Measurements from ENCODE around the gene AHCYL1.
"Not testable (repeated sequence)": the region's sequence is repeated elsewhere in the genome, so short reads cannot be mapped to it uniquely, and the experiment has no call there.

The AHCYL1 gene

GRCh38 chr1:110019770-110020169 is 35.2 kb downstream of the AHCYL1 start:
- Histone ChIP-seq H3K27ac (ENCODE audit: low read length) (no peak overlapping the region), H3K4me3 (ENCODE audit: low read depth in 1 of 2, low read length in 2 of 2) (no peak overlapping the region)

GRCh38 chr1:110021285-110021684 is 36.7 kb downstream of the AHCYL1 start:
- H3K4me3 ChIP-seq (ENCODE audit: low read depth in 1 of 2, low read length in 2 of 2) = no peak overlapping the region
- H3K4me1 ChIP-seq (ENCODE audit: control insufficient read depth in 1 of 2, insufficient read depth in 2 of 2, low read length in 2 of 2) = no peaks in the 10 kb centered on the region
- H3K27me3 ChIP-seq (ENCODE audit: low read depth, low read length) = no peaks in the 10 kb centered on the region
- H3K27ac ChIP-seq (ENCODE audit: low read length) = no peak overlapping the region
- no peaks in the 10 kb centered on the region for H3K9me3 ChIP-seq (ENCODE audit: control insufficient read depth in 1 of 2, low read length in 2 of 2)
- peaks cover 72 to 84% of the 10 kb centered on the region in 2 donors for H3K36me3 ChIP-seq (ENCODE audit: control insufficient read depth in 1 of 2, insufficient read depth in 2 of 2, low read length in 2 of 2)

More at GRCh38 chr1:110019770-110020169, 35.2 kb downstream of the AHCYL1 start:
- H3K9me3 ChIP-seq (ENCODE audit: control insufficient read depth in 1 of 2, low read length in 2 of 2) = no peaks in the 10 kb centered on the region
- no peaks in the 10 kb centered on the region for H3K4me1 ChIP-seq (ENCODE audit: control insufficient read depth in 1 of 2, insufficient read depth in 2 of 2, low read length in 2 of 2)
- peaks cover 84 to 98% of the 10 kb centered on the region in 2 donors for H3K36me3 ChIP-seq (ENCODE audit: control insufficient read depth in 1 of 2, insufficient read depth in 2 of 2, low read length in 2 of 2)
- no peaks in the 10 kb centered on the region for H3K27me3 ChIP-seq (ENCODE audit: low read depth, low read length)

GRCh38 chr1:110024613-110025012 is 40.0 kb downstream of the AHCYL1 start:
- Histone ChIP-seq H3K4me3 (ENCODE audit: low read depth in 1 of 2, low read length in 2 of 2) (no peak overlapping the region), H3K27ac (ENCODE audit: low read length) (no peak overlapping the region), H3K36me3 (ENCODE audit: control insufficient read depth in 1 of 2, insufficient read depth in 2 of 2, low read length in 2 of 2) (peaks cover 38 to 51% of the 10 kb centered on the region in 2 donors), H3K4me1 (ENCODE audit: control insufficient read depth in 1 of 2, insufficient read depth in 2 of 2, low read length in 2 of 2) (no peaks in the 10 kb centered on the region), H3K9me3 (ENCODE audit: control insufficient read depth in 1 of 2, low read length in 2 of 2) (no peaks in the 10 kb centered on the region), H3K27me3 (ENCODE audit: low read depth, low read length) (no peaks in the 10 kb centered on the region)

GRCh38 chr1:110030687-110031086 is 46.1 kb downstream of the AHCYL1 start:
- peaks cover 6 to 11% of the 10 kb centered on the region in 2 donors for H3K4me1 ChIP-seq (ENCODE audit: control insufficient read depth in 1 of 2, insufficient read depth in 2 of 2, low read length in 2 of 2)
- not testable (repeated sequence) for H3K4me3 ChIP-seq (ENCODE audit: low read depth in 1 of 2, low read length in 2 of 2); H3K27ac ChIP-seq (ENCODE audit: low read length); H3K36me3 ChIP-seq (ENCODE audit: control insufficient read depth in 1 of 2, insufficient read depth in 2 of 2, low read length in 2 of 2); H3K27me3 ChIP-seq (ENCODE audit: low read depth, low read length); H3K9me3 ChIP-seq (ENCODE audit: control insufficient read depth in 1 of 2, low read length in 2 of 2)

- no peaks in the 10 kb centered on the region for H3K9me3 ChIP-seq (ENCODE audit: control insufficient read depth in 1 of 2, low read length in 2 of 2)
- no peaks in the 10 kb centered on the region for H3K27me3 ChIP-seq (ENCODE audit: low read depth, low read length)
- H3K4me3 ChIP-seq (ENCODE audit: low read depth in 1 of 2, low read length in 2 of 2) = no peak overlapping the region
- H3K36me3 ChIP-seq (ENCODE audit: control insufficient read depth in 1 of 2, insufficient read depth in 2 of 2, low read length in 2 of 2) = peaks cover 0 to 3% of the 10 kb centered on the region in 2 donors
- H3K4me1 ChIP-seq (ENCODE audit: control insufficient read depth in 1 of 2, insufficient read depth in 2 of 2, low read length in 2 of 2) = peaks cover 13 to 16% of the 10 kb centered on the region in 2 donors
- H3K27ac ChIP-seq (ENCODE audit: low read length) = no peak overlapping the region
These were observed 47.8 kb downstream of the AHCYL1 start for GRCh38 chr1:110032327-110032726.

GRCh38 chr1:110033421-110033820 is 48.9 kb downstream of the AHCYL1 start:
- H3K27me3 ChIP-seq (ENCODE audit: low read depth, low read length) = no peaks in the 10 kb centered on the region
- peaks cover 4 to 10% of the 10 kb centered on the region in 2 donors for H3K36me3 ChIP-seq (ENCODE audit: control insufficient read depth in 1 of 2, insufficient read depth in 2 of 2, low read length in 2 of 2)
- H3K4me1 ChIP-seq (ENCODE audit: control insufficient read depth in 1 of 2, insufficient read depth in 2 of 2, low read length in 2 of 2) = peaks cover 13 to 16% of the 10 kb centered on the region in 2 donors
- no peak overlapping the region for H3K4me3 ChIP-seq (ENCODE audit: low read depth in 1 of 2, low read length in 2 of 2)
- H3K27ac ChIP-seq (ENCODE audit: low read length) = no peak overlapping the region
- H3K9me3 ChIP-seq (ENCODE audit: control insufficient read depth in 1 of 2, low read length in 2 of 2) = no peaks in the 10 kb centered on the region

GRCh38 chr1:110034040-110034450 is 49.5 kb downstream of the AHCYL1 start:
- H3K27ac ChIP-seq (ENCODE audit: low read length) = peak overlapping the region; percentile 68
- H3K4me3 ChIP-seq (ENCODE audit: low read depth in 1 of 2, low read length in 2 of 2) = peak overlapping the region; percentile 65 to 97
- no peaks in the 10 kb centered on the region for H3K27me3 ChIP-seq (ENCODE audit: low read depth, low read length)
- H3K9me3 ChIP-seq (ENCODE audit: control insufficient read depth in 1 of 2, low read length in 2 of 2) = no peaks in the 10 kb centered on the region
- H3K4me1 ChIP-seq (ENCODE audit: control insufficient read depth in 1 of 2, insufficient read depth in 2 of 2, low read length in 2 of 2) = peaks cover 13 to 16% of the 10 kb centered on the region in 2 donors
- H3K36me3 ChIP-seq (ENCODE audit: control insufficient read depth in 1 of 2, insufficient read depth in 2 of 2, low read length in 2 of 2) = peaks cover 10 to 17% of the 10 kb centered on the region in 2 donors

GRCh38 chr1:110034451-110035235 is 50.1 kb downstream of the AHCYL1 start, which contains the start of gene STRIP1:
TSS of gene STRIP1 (plus strand) at chr1:110034624. CDS start at chr1:110034638, 14 bp downstream.
- Histone ChIP-seq H3K27ac (ENCODE audit: low read length) (peak within 1 kb of the TSS; percentile 68), H3K9me3 (ENCODE audit: control insufficient read depth in 1 of 2, low read length in 2 of 2) (no peaks in the 10 kb centered on the region), H3K4me1 (ENCODE audit: control insufficient read depth in 1 of 2, insufficient read depth in 2 of 2, low read length in 2 of 2) (peaks cover 13 to 16% of the 10 kb centered on the region in 2 donors), H3K27me3 (ENCODE audit: low read depth, low read length) (no peaks in the 10 kb centered on the region), H3K4me3 (ENCODE audit: low read depth in 1 of 2, low read length in 2 of 2) (peak within 1 kb of the TSS; percentile 65 to 97), H3K36me3 (ENCODE audit: control insufficient read depth in 1 of 2, insufficient read depth in 2 of 2, low read length in 2 of 2) (peaks cover 16 to 23% of the 10 kb centered on the region in 2 donors)

- peaks cover 13 to 16% of the 10 kb centered on the region in 2 donors for H3K4me1 ChIP-seq (ENCODE audit: control insufficient read depth in 1 of 2, insufficient read depth in 2 of 2, low read length in 2 of 2)
- peak overlapping the region; percentile 65 to 97 for H3K4me3 ChIP-seq (ENCODE audit: low read depth in 1 of 2, low read length in 2 of 2)
- H3K27ac ChIP-seq (ENCODE audit: low read length) = peak overlapping the region; percentile 56
- no peaks in the 10 kb centered on the region for H3K27me3 ChIP-seq (ENCODE audit: low read depth, low read length)
- no peaks in the 10 kb centered on the region for H3K9me3 ChIP-seq (ENCODE audit: control insufficient read depth in 1 of 2, low read length in 2 of 2)
- H3K36me3 ChIP-seq (ENCODE audit: control insufficient read depth in 1 of 2, insufficient read depth in 2 of 2, low read length in 2 of 2) = peaks cover 22 to 27% of the 10 kb centered on the region in 2 donors
These were observed 50.7 kb downstream of the AHCYL1 start for GRCh38 chr1:110035236-110035752.

GRCh38 chr1:110038271-110038670 is 53.7 kb downstream of the AHCYL1 start:
- no peaks in the 10 kb centered on the region for H3K9me3 ChIP-seq (ENCODE audit: control insufficient read depth in 1 of 2, low read length in 2 of 2)
- H3K4me3 ChIP-seq (ENCODE audit: low read depth in 1 of 2, low read length in 2 of 2) = no peak overlapping the region
- H3K27ac ChIP-seq (ENCODE audit: low read length) = no peak overlapping the region
- peaks cover 13 to 16% of the 10 kb centered on the region in 2 donors for H3K4me1 ChIP-seq (ENCODE audit: control insufficient read depth in 1 of 2, insufficient read depth in 2 of 2, low read length in 2 of 2)
- H3K36me3 ChIP-seq (ENCODE audit: control insufficient read depth in 1 of 2, insufficient read depth in 2 of 2, low read length in 2 of 2) = peaks cover 52 to 56% of the 10 kb centered on the region in 2 donors
- no peaks in the 10 kb centered on the region for H3K27me3 ChIP-seq (ENCODE audit: low read depth, low read length)

- Histone ChIP-seq H3K4me1 (ENCODE audit: control insufficient read depth in 1 of 2, insufficient read depth in 2 of 2, low read length in 2 of 2) (peaks cover 7 to 16% of the 10 kb centered on the region in 2 donors), H3K9me3 (ENCODE audit: control insufficient read depth in 1 of 2, low read length in 2 of 2) (no peaks in the 10 kb centered on the region), H3K4me3 (ENCODE audit: low read depth in 1 of 2, low read length in 2 of 2) (no peak overlapping the region), H3K27ac (ENCODE audit: low read length) (no peak overlapping the region), H3K36me3 (ENCODE audit: control insufficient read depth in 1 of 2, insufficient read depth in 2 of 2, low read length in 2 of 2) (peaks cover 66 to 70% of the 10 kb centered on the region in 2 donors), H3K27me3 (ENCODE audit: low read depth, low read length) (no peaks in the 10 kb centered on the region)
These were observed 55.1 kb downstream of the AHCYL1 start for GRCh38 chr1:110039641-110040040.
